ENCODE measurements around the gene RBFOX1.

DNA sequence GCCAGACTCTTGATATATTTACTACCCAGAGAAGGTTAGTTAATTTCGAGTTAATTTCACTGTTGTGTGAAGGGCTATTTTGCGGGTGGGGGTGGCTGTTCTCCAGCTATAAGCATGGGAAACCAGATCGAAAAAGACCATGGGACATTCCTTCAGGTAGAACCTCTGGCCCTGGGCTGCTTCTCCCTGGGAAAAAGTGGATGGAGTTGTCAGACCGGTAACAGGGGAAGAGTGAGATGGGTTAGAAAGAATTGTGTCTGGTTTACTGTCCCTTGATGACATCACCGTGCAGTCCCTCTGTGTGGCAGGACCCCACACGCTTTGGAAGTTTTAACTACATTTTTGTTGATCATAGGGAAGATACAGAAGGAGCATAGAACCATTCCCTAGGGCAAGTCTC is 296.3 kb downstream of the RBFOX1 start:
- TF ChIP-seq CTCF (conservative IDR thresholded peaks at IDR 0.05 in 1 of 2, IDR thresholded peaks at IDR 0.05 in 1 of 2; ENCODE audit: extremely low read depth in 1 of 2, insufficient read depth in 1 of 2, low read depth in 1 of 2, low read length in 2 of 2) (no peak), EZH2 (IDR thresholded peaks at IDR 0.05; ENCODE audit: borderline replicate concordance, low read length) (no peak)

All from mammary epithelial cell (primary cell).